Endothelial cell of umbilical vein (primary cell): Measurements from ENCODE around the gene ACTL8. TPM values are rescaled to one million over a fixed set of nuclear protein-coding genes. Genes with fewer than 3 reads are reported as not detected.

Experiments used
- BruUV-seq: library from RNA; stranded (reverse); fragments of 400-500 nt; replicated peaks from 2 replicates; lab custom pipeline; 2021; lab: Mats Ljungman, UMichigan
- CTCF ChIA-PET: fragments of 300-600, 350-600 bp; sonication (Branson Sonifier 250); formaldehyde crosslinking; loops from one replicate; lab custom pipeline; 2021; ENCODE audit warnings: antibody characterized with exemption, inconsistent platforms; lab: Charles Lee
- POLR2A ChIA-PET: fragments of 300-600, 350-600 bp; sonication (Branson Sonifier 250); formaldehyde crosslinking; loops from one replicate; lab custom pipeline; 2021; ENCODE audit warnings: antibody characterized with exemption, inconsistent platforms; lab: Charles Lee
- DNase-seq: peaks from one replicate; pipeline ENCODE4 v3.0.0-alpha.2; 2011; ENCODE audit warnings: low read depth, low spot score
- FAIRE-seq: peaks from 2 replicates; lab custom pipeline; 2011; peaks lifted over from hg19 to GRCh38; lab: Jason Lieb, UNC
- H2AFZ ChIP-seq: 2 replicates; pipeline ENCODE4 v1.6.0; 2012; ENCODE audit warnings: low read depth, low read length, control low read depth, inconsistent platforms
- H3K27ac ChIP-seq: 2 replicates; pipeline ENCODE4 v1.5.1; 2011; ENCODE audit warnings: low read depth, mild to moderate bottlenecking, control low read depth, low read length, moderate library complexity; ENCODE audit not compliant: insufficient read depth
- H3K27me3 ChIP-seq, 2 experiments: 2 replicates each; pipeline versions ENCODE4 v1.6.0 to v1.6.1; 2011; ENCODE audit warnings: low read length in 2 of 2, mixed read lengths in 1 of 2; ENCODE audit not compliant: control insufficient read depth in 2 of 2, insufficient read depth in 2 of 2
- H3K36me3 ChIP-seq, 2 experiments: 2 replicates in 1 of 2; 3 replicates in 1 of 2; pipeline ENCODE4 v1.5.1; 2011; ENCODE audit warnings: low read length in 2 of 2, mild to moderate bottlenecking in 1 of 2, moderate library complexity in 1 of 2; ENCODE audit not compliant: control insufficient read depth in 2 of 2, insufficient read depth in 2 of 2; ENCODE audit errors: extremely low read depth in 1 of 2
- H3K4me1 ChIP-seq: 3 replicates; pipeline ENCODE4 v1.5.1; 2011; ENCODE audit warnings: mild to moderate bottlenecking, low read length; ENCODE audit not compliant: control insufficient read depth, insufficient read depth; ENCODE audit errors: extremely low read depth
- H3K4me2 ChIP-seq: 2 replicates; pipeline ENCODE4 v1.6.1; 2011; ENCODE audit warnings: low read length, control low read depth, mixed read lengths; ENCODE audit not compliant: insufficient read depth
- H3K4me3 ChIP-seq, 3 experiments: fragments of 200-600 bp in 1 of 3; sonication (generic), shearing (Covaris generic) in 1 of 3; replicated peaks in 1 of 3; 2 replicates each; pipeline ENCODE4 v1.5.1; 2011 to 2016; ENCODE audit warnings: control low read depth in 3 of 3, low read length in 3 of 3, mild to moderate bottlenecking in 2 of 3, inconsistent platforms in 1 of 3, low read depth in 1 of 3, moderate library complexity in 1 of 3; ENCODE audit not compliant: insufficient read depth in 1 of 3
- H3K79me2 ChIP-seq: 2 replicates; pipeline ENCODE4 v1.6.0; 2012; ENCODE audit warnings: low read length, inconsistent platforms; ENCODE audit not compliant: control insufficient read depth, insufficient read depth
- H3K9ac ChIP-seq: replicated peaks from 2 replicates; pipeline ENCODE3; 2011; ENCODE audit warnings: low read length, control low read depth; ENCODE audit not compliant: insufficient read depth; ENCODE audit errors: extremely low read depth
- H3K9me1 ChIP-seq: replicated peaks from 3 replicates; pipeline ENCODE4 v1.6.0; 2011; ENCODE audit warnings: mild to moderate bottlenecking, low read length; ENCODE audit not compliant: control insufficient read depth, insufficient read depth; ENCODE audit errors: extremely low read depth
- H3K9me3 ChIP-seq: replicated peaks from 2 replicates; pipeline ENCODE4 v1.5.1; 2012; ENCODE audit warnings: low read length, inconsistent platforms; ENCODE audit not compliant: control insufficient read depth, insufficient read depth
- H4K20me1 ChIP-seq: replicated peaks from 2 replicates; pipeline ENCODE3; 2011; ENCODE audit warnings: mild to moderate bottlenecking, low read length; ENCODE audit not compliant: control insufficient read depth, insufficient read depth; ENCODE audit errors: extremely low read depth
- CTCF ChIP-seq, 2 donors: IDR thresholded peaks; 1 replicate in 1 of 2; 2 replicates in 1 of 2; pipeline ENCODE4 v1.5.1; 2011; ENCODE audit warnings: low read length in 2 of 2, mild to moderate bottlenecking in 2 of 2, moderate library complexity in 2 of 2, control low read depth in 1 of 2, inconsistent platforms in 1 of 2, low read depth in 1 of 2; ENCODE audit not compliant: insufficient read depth in 1 of 2; ENCODE audit errors: extremely low read depth in 1 of 2
- EZH2 ChIP-seq: IDR thresholded peaks from 2 replicates; pipeline ENCODE4 v1.6.1; 2012; ENCODE audit warnings: borderline replicate concordance, low read depth, mild to moderate bottlenecking, moderate library complexity, low read length, inconsistent platforms; ENCODE audit not compliant: severe bottlenecking
- FOS ChIP-seq: IDR thresholded peaks from 2 replicates; pipeline ENCODE4 v1.6.1; 2011; ENCODE audit warnings: mild to moderate bottlenecking, low read length, moderate library complexity, borderline replicate concordance; ENCODE audit not compliant: insufficient read depth
- GATA2 ChIP-seq: IDR thresholded peaks from 2 replicates; pipeline ENCODE4 v1.7.0; 2011; ENCODE audit warnings: low read depth, mild to moderate bottlenecking, moderate library complexity, mixed read lengths, low read length; ENCODE audit not compliant: insufficient read length, insufficient read depth
- JUN ChIP-seq: IDR thresholded peaks from 2 replicates; pipeline ENCODE4 v1.6.1; 2011; ENCODE audit warnings: borderline replicate concordance, low read depth; ENCODE audit not compliant: insufficient read length, insufficient read depth
- MAX ChIP-seq: IDR thresholded peaks from 2 replicates; pipeline ENCODE4 v1.6.1; 2011; ENCODE audit not compliant: insufficient read depth, insufficient read length
- MYC ChIP-seq: IDR thresholded peaks from one replicate; pipeline ENCODE4 v1.6.1; 2011; ENCODE audit warnings: mild to moderate bottlenecking, low read depth, low read length
- POLR2A ChIP-seq: IDR thresholded peaks from 2 replicates; pipeline ENCODE4 v1.6.1; 2012; ENCODE audit warnings: low read depth, mild to moderate bottlenecking, control low read depth, low read length
- POLR2AphosphoS5 ChIP-seq: IDR thresholded peaks from 2 replicates; pipeline ENCODE4 v1.6.1; 2012; ENCODE audit warnings: low read depth, mild to moderate bottlenecking, control low read depth, low read length, moderate library complexity; ENCODE audit not compliant: insufficient read depth
- dilution Hi-C: fragments of 300-500 bp; cut with MboI; formaldehyde crosslinking; loops from one replicate; pipeline ENCODE4 v1.15.0; 2019; ENCODE audit warnings: low sequenced_read_pairs; ENCODE audit not compliant: extremely low pct_ligation_motif_present
- intact Hi-C: fragments of 100-400 bp; cut with micrococcal nuclease; formaldehyde crosslinking; loops from one replicate; pipeline ENCODE4 v1.10.0; 2022
- polyA plus RNA-seq, 4 experiments: library from polyadenylated mRNA; depleted of rRNA in 3 of 4; stranded (reverse) in 3 of 4; unstranded in 1 of 4; fragments of >200 nt; gene quantifications; 2 replicates each; pipeline versions ENCODE4 v1.2.1 to v1.2.3, GENCODE V29; 2011 to 2012; ENCODE audit warnings: missing spikeins in 1 of 4
- total RNA-seq: library from RNA; stranded (reverse); gene quantifications from 2 replicates; pipeline ENCODE4 v1.2.3, GENCODE V29; 2021

Gene ACTL8
- total and polyA plus RNA-seq, 2 donors (not counting 3 experiments of a cell fraction or from before 2014, with no cell fraction given): not detected

DNA sequence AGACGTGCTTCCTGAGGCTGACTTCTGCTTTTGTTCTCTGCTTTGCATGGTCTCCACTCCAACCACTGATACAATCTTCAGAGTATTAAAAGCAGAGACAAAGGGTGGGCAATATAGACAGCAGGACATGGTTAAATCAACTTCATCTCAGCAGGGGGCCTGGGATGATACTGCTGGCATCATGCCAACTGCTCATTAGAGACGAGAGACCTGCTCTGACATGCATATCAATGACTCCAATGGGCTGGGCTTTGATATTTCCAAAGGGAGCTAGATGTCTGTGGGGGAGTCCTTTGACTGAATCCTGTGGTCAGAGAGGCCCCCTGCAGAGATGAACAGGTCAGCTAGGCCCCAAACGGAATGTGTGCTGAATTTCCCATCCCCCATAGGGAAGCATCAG, 106.6 kb downstream of the ACTL8 start:
- Histone ChIP-seq H3K79me2 (no peaks in the 10 kb centered on the region), H3K9ac (no peak overlapping the region), H3K36me3 (no peaks in the 10 kb centered on the region), H3K9me3 (peaks cover 2% of the 10 kb centered on the region), H3K4me3 (no peak overlapping the region), H3K27ac (no peak overlapping the region), H3K9me1 (no peaks in the 10 kb centered on the region), H3K27me3 (no peaks in the 10 kb centered on the region), H3K4me2 (no peak overlapping the region), H3K4me1 (no peaks in the 10 kb centered on the region), H4K20me1 (no peaks in the 10 kb centered on the region), H2AFZ (no peak overlapping the region)
- CTCF ChIA-PET: no interaction called here
- no peak for TF ChIP-seq CTCF (IDR thresholded peaks at IDR 0.05; ENCODE audit: extremely low read depth in 1 of 2, insufficient read depth in 1 of 2, low read depth in 1 of 2, low read length in 2 of 2)
- TF ChIP-seq FOS: no peak
- TF ChIP-seq EZH2: no peak
- TF ChIP-seq MAX: no peak
- no peak for TF ChIP-seq JUN
- TF ChIP-seq POLR2A: no peak
- TF ChIP-seq POLR2AphosphoS5: no peak
- no peak for TF ChIP-seq MYC
- TF ChIP-seq GATA2: no peak
- POLR2A ChIA-PET: no interaction called here
- FAIRE-seq (no peak), DNase-seq (no peak)
- dilution Hi-C loops: no loop called here
- intact Hi-C loops: no loop called here
- no TSS peak for BruUV-seq
